Neural progenitor cell (in vitro differentiated cells): ENCODE measurements around the gene CAMKK1. TPM values are rescaled to one million over a fixed set of nuclear protein-coding genes. Genes with fewer than 3 reads are reported as not detected.

Source experiments
- total RNA-seq: library from RNA; depleted of rRNA; stranded (reverse); fragments of >200 nt; gene quantifications from 2 replicates; pipeline ENCODE4 v1.2.3, GENCODE V29; 2015; ENCODE audit warnings: low replicate concordance

The CAMKK1 gene
- total RNA-seq, 1 donor from 2014 or later, result 2.9 TPM

Other genes starting within 250 kb of the CAMKK1 start
- gene TAX1BP3, start 224.5 kb downstream of the CAMKK1 start, total RNA-seq, result 27.3 and 56.7 TPM in 2 replicates
- 20.0 and 53.1 TPM in 2 replicates for gene EMC6, start 224.2 kb downstream of the CAMKK1 start, total RNA-seq
- gene P2RX5, start 196.9 kb downstream of the CAMKK1 start, total RNA-seq, result 0.68 TPM in 1 of 2 replicates, not detected in the other
- gene HASPIN, start 169.2 kb downstream of the CAMKK1 start, total RNA-seq, result 14.8 and 21.2 TPM in 2 replicates
- gene ITGAE, start 91.9 kb downstream of the CAMKK1 start, total RNA-seq, result 33.7 and 47.5 TPM in 2 replicates
- 55.7 and 72.4 TPM in 2 replicates for gene NCBP3, start 46.8 kb downstream of the CAMKK1 start, total RNA-seq
- gene P2RX1, start 23.4 kb upstream of the CAMKK1 start, total RNA-seq, result not detected in 2 replicates
- 0.65 and 2.8 TPM in 2 replicates for gene ATP2A3, start 71.4 kb upstream of the CAMKK1 start, total RNA-seq
- 10.8 and 17.3 TPM in 2 replicates for gene ZZEF1, start 250.0 kb upstream of the CAMKK1 start, total RNA-seq